Spleen (tissue), 11 donors: ENCODE measurements around the gene SUN3. TPM values are rescaled to one million over a fixed set of nuclear protein-coding genes. Genes with fewer than 3 reads are reported as not detected.

Source experiments
- DNase-seq: peaks from one replicate; pipeline ENCODE4 v3.0.0-alpha.2; 2020
- H3K27ac ChIP-seq, 8 donors: fragments of 200-600 bp; sonication (generic) in 7 of 8; 1 replicate in 4 of 8; 2 replicates in 4 of 8; pipeline versions ENCODE4 v1.5.0 to v1.8.0; 2016 to 2021; ENCODE audit warnings: inconsistent platforms in 4 of 8, mild to moderate bottlenecking in 4 of 8, moderate library complexity in 1 of 8
- H3K27me3 ChIP-seq, 7 donors: fragments of 200-600 bp; sonication (generic) in 6 of 7; replicated peaks in 1 of 7; 1 replicate in 4 of 7; 2 replicates in 3 of 7; pipeline versions ENCODE4 v1.5.0 to v1.8.0; 2016 to 2021; ENCODE audit warnings: inconsistent platforms in 3 of 7, mild to moderate bottlenecking in 1 of 7
- H3K36me3 ChIP-seq, 6 donors: fragments of 200-600 bp; sonication (generic) in 5 of 6; 1 replicate in 4 of 6; 2 replicates in 2 of 6; pipeline versions ENCODE4 v1.5.0 to v1.8.0; 2016 to 2021; ENCODE audit warnings: inconsistent platforms in 2 of 6
- H3K4me1 ChIP-seq, 6 donors: fragments of 200-600 bp; sonication (generic) in 5 of 6; 1 replicate in 3 of 6; 2 replicates in 3 of 6; pipeline versions ENCODE4 v1.5.0 to v1.8.0; 2016 to 2021; ENCODE audit warnings: inconsistent platforms in 3 of 6
- H3K4me3 ChIP-seq, 8 donors: fragments of 200-600 bp; sonication (generic) in 7 of 8; 1 replicate in 4 of 8; 2 replicates in 4 of 8; pipeline versions ENCODE4 v1.5.0 to v1.8.0; 2016 to 2021; ENCODE audit warnings: inconsistent platforms in 4 of 8, mild to moderate bottlenecking in 4 of 8, moderate library complexity in 2 of 8
- H3K9me3 ChIP-seq, 8 donors: fragments of 200-600 bp; sonication (generic) in 7 of 8; 1 replicate in 4 of 8; 2 replicates in 4 of 8; pipeline versions ENCODE4 v1.5.0 to v1.8.0; 2016 to 2021; ENCODE audit warnings: inconsistent platforms in 4 of 8
- POLR2A ChIP-seq, 3 donors: fragments of 450-650 bp; IDR thresholded peaks; one replicate each; pipeline ENCODE4 v1.5.1; 2017; ENCODE audit warnings: antibody characterized with exemption in 3 of 3, mild to moderate bottlenecking in 1 of 3
- POLR2AphosphoS5 ChIP-seq, 3 donors: sonication (generic); formaldehyde crosslinking; IDR thresholded peaks; one replicate each; pipeline ENCODE4 v1.5.1; 2017; ENCODE audit warnings: antibody characterized with exemption in 3 of 3
- WGBS, 5 donors: extraction: QIAGEN DNeasy Blood & Tissue Kit in 3 of 5; methylation state at CpG; one replicate each; pipeline versions ENCODE4 v1.1.5 to v1.1.7; 2013 to 2018; 5-methylcytosine and 5-hydroxymethylcytosine counted together
- intact Hi-C: fragments of 100-400 bp; cut with DNase I; formaldehyde crosslinking; loops from one replicate; pipeline ENCODE4 v1.15.0; 2023; ENCODE audit warnings: low total_unique reads
- polyA plus RNA-seq, 3 donors: library from polyadenylated mRNA; stranded (reverse); fragments of 200-250 nt; gene quantifications; one replicate each; pipeline ENCODE4 v1.2.1, GENCODE V29; 2013
- total RNA-seq, 7 donors: library from RNA; depleted of rRNA in 3 of 7; stranded (reverse); fragments of >200 nt in 3 of 7; fragmentation: NEBNext Ultra II Directional in 4 of 7; extraction: Animal tissue kit (Norgen Biotek cat#: 25700) in 4 of 7; gene quantifications; one replicate each; pipeline versions ENCODE4 v1.1.0 to v1.2.1, GENCODE V29; 2016 to 2021
- TF ChIP-seq, protein P1 (sequence below), 11 experiments: fragments of 200-600 bp in 7 of 11; fragments of 450-650 bp in 4 of 11; sonication (generic) in 4 of 11; IDR thresholded peaks in 8 of 11; conservative IDR thresholded peaks in 3 of 11; 1 replicate in 7 of 11; 2 replicates in 4 of 11; pipeline versions ENCODE4 v1.4.0 to v1.8.0; 2016 to 2021; ENCODE audit warnings: antibody characterized with exemption in 11 of 11, inconsistent platforms in 4 of 11, mild to moderate bottlenecking in 1 of 11
- donor health status: healthy with polysubstance abuse.
- donor health status: DM: no; HTN: no; CAD: no; lungs with moderate emphysema.
- donor health status: DM: no; HTN: no; CAD: no.
- donor health status: Bipolar disorder and iron deficiency.
- donor health status: healthy.
- donor health status: DM: no; HTN: no; CAD: no.
- donor health status: DM: yes; HTN: yes; CAD: no.

SUN3 gene
- total and polyA plus RNA-seq, 10 donors: not detected

DNA sequence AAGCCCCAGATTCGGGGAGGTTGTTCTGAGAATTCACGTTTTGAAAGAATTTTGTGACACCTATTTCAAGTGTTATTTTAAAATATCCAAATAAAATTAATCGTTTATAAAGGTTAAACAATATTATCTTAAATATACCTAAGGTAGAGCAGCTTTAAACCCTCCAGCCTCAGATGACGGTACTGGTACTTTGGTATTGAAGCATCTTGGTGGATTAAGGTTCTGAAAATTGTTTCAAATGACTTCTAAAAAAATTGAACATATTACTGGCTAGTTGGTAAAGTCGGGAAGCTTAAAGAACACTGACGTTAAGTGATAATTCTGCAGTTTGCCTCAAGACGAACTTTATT lies 49.1 kb downstream of the SUN3 start:
- no peaks in the 10 kb centered on the region for H3K9me3 ChIP-seq
- WGBS, 5 donors: 35 to 45% (median 41%) methylated on average over 7 of the region's 7 CpGs
- peak overlapping the region; percentile 78 to 95 (median 92) for H3K27ac ChIP-seq
- peak overlapping the region; percentile 56 to 79 (median 62) for H3K4me3 ChIP-seq
- H3K4me1 ChIP-seq: peaks cover 9 to 32% (median 18%) of the 10 kb centered on the region in 6 donors
- no peak for DNase-seq
- TF ChIP-seq, protein P1, sequence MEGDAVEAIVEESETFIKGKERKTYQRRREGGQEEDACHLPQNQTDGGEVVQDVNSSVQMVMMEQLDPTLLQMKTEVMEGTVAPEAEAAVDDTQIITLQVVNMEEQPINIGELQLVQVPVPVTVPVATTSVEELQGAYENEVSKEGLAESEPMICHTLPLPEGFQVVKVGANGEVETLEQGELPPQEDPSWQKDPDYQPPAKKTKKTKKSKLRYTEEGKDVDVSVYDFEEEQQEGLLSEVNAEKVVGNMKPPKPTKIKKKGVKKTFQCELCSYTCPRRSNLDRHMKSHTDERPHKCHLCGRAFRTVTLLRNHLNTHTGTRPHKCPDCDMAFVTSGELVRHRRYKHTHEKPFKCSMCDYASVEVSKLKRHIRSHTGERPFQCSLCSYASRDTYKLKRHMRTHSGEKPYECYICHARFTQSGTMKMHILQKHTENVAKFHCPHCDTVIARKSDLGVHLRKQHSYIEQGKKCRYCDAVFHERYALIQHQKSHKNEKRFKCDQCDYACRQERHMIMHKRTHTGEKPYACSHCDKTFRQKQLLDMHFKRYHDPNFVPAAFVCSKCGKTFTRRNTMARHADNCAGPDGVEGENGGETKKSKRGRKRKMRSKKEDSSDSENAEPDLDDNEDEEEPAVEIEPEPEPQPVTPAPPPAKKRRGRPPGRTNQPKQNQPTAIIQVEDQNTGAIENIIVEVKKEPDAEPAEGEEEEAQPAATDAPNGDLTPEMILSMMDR (IDR thresholded peaks at IDR 0.05 in 8 of 11, conservative IDR thresholded peaks at IDR 0.05 in 3 of 11): no peak
- TF ChIP-seq POLR2AphosphoS5 (IDR thresholded peaks at IDR 0.05) (no peak), POLR2A (IDR thresholded peaks at IDR 0.05) (no peak)
- no peaks in the 10 kb centered on the region for H3K27me3 ChIP-seq
- H3K36me3 ChIP-seq: peaks cover 3 to 37% (median 33%) of the 10 kb centered on the region in 6 donors
- intact Hi-C loops: loop anchor here (5.0 kb wide), 1 partner anchor 107 kb away; the partner anchor contains the start of gene UPP1

DNA sequence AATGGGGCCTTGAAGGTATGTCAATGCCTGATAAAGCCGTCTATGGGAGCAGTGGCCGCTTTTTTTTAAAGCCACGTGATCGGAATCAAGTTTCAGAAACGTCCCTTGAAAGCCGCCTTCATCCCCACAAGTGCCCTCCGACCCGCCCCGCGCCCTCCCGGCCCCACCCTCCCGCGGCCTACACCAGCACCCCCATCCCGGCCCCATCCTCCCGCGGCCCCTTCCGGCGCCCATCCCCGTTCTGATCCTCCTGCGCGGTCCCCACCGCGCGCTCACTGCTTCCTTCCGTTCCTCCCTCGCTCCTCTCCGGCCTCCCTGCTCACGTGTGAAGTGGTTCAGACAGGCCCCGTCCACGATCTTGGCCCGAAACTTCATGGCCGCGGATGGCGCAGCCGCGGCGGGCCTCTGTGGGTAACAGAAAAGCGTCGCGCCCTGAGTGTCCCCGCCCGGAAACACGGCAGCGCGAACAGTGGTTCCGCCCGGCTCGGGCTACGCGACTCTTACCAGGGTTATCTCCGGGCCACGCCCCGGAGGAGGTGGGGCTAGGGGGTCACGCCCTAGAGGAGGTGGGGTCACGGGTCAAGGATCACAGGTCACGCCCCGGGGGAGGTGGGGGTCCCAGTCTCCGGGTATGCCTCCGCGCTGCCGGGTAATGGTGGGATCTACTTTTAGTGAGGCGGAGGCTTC lies 49.6 kb downstream of the SUN3 start, which contains the start of gene HUS1:
HUS1 (minus strand) TSS at position 471 of the 687 bp plus-strand sequence; CDS start at position 375, 96 bp downstream.
- Histone ChIP-seq H3K36me3 (peaks cover 5 to 42% (median 39%) of the 10 kb centered on the region in 6 donors), H3K4me3 (peak within 1 kb of the TSS; percentile 56 to 79 (median 62)), H3K4me1 (peaks cover 9 to 32% (median 18%) of the 10 kb centered on the region in 6 donors), H3K27ac (peak within 1 kb of the TSS; percentile 78 to 95 (median 92)), H3K27me3 (no peaks in the 10 kb centered on the region), H3K9me3 (no peaks in the 10 kb centered on the region)
- TF ChIP-seq, protein P1 (IDR thresholded peaks at IDR 0.05 in 8 of 11, conservative IDR thresholded peaks at IDR 0.05 in 3 of 11): peak in 2 of 11 experiments; percentile 13 to 14
- TF ChIP-seq POLR2A (IDR thresholded peaks at IDR 0.05): peak; percentile 64 to 89 (median 64)
- TF ChIP-seq POLR2AphosphoS5 (IDR thresholded peaks at IDR 0.05): peak; percentile 96 to 98 (median 98)
- intact Hi-C loops: loop anchor here (5.0 kb wide), 1 partner anchor 108 kb away; the partner anchor contains the start of gene UPP1
- WGBS, 5 donors: 1 to 2% (median 2%) methylated on average over 43 to 62 of the region's 62 CpGs
- DNase-seq: peak; percentile 98

GRCh38 chr7:47978790-47979144 lies 50.1 kb downstream of the SUN3 start:
- Histone ChIP-seq H3K36me3 (peaks cover 5 to 47% (median 44%) of the 10 kb centered on the region in 6 donors), H3K27ac (peak overlapping the region; percentile 78 to 95 (median 92)), H3K4me1 (peaks cover 9 to 32% (median 18%) of the 10 kb centered on the region in 6 donors), H3K4me3 (peak overlapping the region; percentile 56 to 79 (median 62)), H3K9me3 (no peaks in the 10 kb centered on the region), H3K27me3 (no peaks in the 10 kb centered on the region)
- intact Hi-C loops: loop anchor here (5.0 kb wide), 1 partner anchor 109 kb away; the partner anchor contains the start of gene UPP1
- WGBS, 5 donors: 9 to 19% (median 12%) methylated on average over 4 of the region's 4 CpGs
- no peak for DNase-seq
- TF ChIP-seq POLR2A (IDR thresholded peaks at IDR 0.05): no peak
- TF ChIP-seq POLR2AphosphoS5 (IDR thresholded peaks at IDR 0.05): no peak
- TF ChIP-seq, protein P1 (IDR thresholded peaks at IDR 0.05 in 8 of 11, conservative IDR thresholded peaks at IDR 0.05 in 3 of 11): no peak

DNA sequence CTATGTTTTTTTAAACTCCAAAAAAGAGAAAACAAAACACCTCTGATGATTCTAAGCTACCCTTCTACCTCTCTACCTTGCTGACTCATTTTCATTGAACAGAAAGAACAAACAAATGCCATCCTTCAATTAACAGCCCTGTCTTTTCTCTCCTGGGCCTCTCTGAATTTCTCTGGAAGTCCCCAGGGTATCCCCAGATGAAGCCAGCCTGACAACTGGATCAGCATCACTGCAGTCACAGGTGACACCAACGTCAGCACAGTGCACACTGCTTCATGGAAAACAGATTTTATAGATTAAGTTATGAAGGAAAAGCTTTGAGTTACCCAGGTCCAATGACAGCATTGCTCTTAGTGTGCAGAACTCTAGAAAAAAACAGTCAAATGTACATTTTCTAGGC lies 55.2 kb downstream of the SUN3 start:
- H3K9me3 ChIP-seq: no peaks in the 10 kb centered on the region
- TF ChIP-seq POLR2A (IDR thresholded peaks at IDR 0.05) (no peak), POLR2AphosphoS5 (IDR thresholded peaks at IDR 0.05) (no peak)
- TF ChIP-seq, protein P1 (IDR thresholded peaks at IDR 0.05 in 8 of 11, conservative IDR thresholded peaks at IDR 0.05 in 3 of 11): no peak
- H3K4me3 ChIP-seq: no peak overlapping the region
- intact Hi-C loops: no loop called here
- DNase-seq: no peak
- H3K36me3 ChIP-seq: peaks cover 5 to 94% (median 68%) of the 10 kb centered on the region in 6 donors
- no peak overlapping the region for H3K27ac ChIP-seq
- no peaks in the 10 kb centered on the region for H3K27me3 ChIP-seq
- H3K4me1 ChIP-seq: peaks cover 13 to 50% (median 23%) of the 10 kb centered on the region in 6 donors
- WGBS, 5 donors: 57 to 83% (median 74%) methylated on average over 1 of the region's 1 CpG
